GM23338 (cell line): ENCODE results near the gene LRP10. TPM values are rescaled to one million over a fixed set of nuclear protein-coding genes. Genes with fewer than 3 reads are reported as not detected.

Experiments
- ATAC-seq: fragments of 200-7000 bp; cut with Tn5 transposase; 3 replicates; pipeline ENCODE4 v1.9.1; 2020
- DNase-seq: peaks from one replicate; pipeline ENCODE4 v3.0.0-alpha.2; 2015; ENCODE audit warnings: low spot score
- H2AFZ ChIP-seq: fragments of 200-600 bp; sonication (generic); 2 replicates; pipeline ENCODE4 v1.8.0; 2016; ENCODE audit warnings: antibody characterized with exemption, mild to moderate bottlenecking, moderate library complexity
- H3F3A ChIP-seq: fragments of 200-600 bp; sonication (generic); replicated peaks from 2 replicates; pipeline ENCODE4 v1.8.0; 2017; ENCODE audit warnings: antibody characterized with exemption, mixed run types, low read depth
- H3K27ac ChIP-seq: fragments of 200-600 bp; sonication (generic); 2 replicates; pipeline ENCODE4 v1.6.1; 2016; ENCODE audit warnings: low read depth
- H3K27me3 ChIP-seq: fragments of 200-600 bp; sonication (generic); 2 replicates; pipeline ENCODE4 v1.8.0; 2016; ENCODE audit warnings: mild to moderate bottlenecking, mixed run types, moderate library complexity; ENCODE audit not compliant: insufficient read depth
- H3K36me3 ChIP-seq: fragments of 200-600 bp; sonication (generic); 2 replicates; pipeline ENCODE4 v1.8.0; 2016; ENCODE audit warnings: mild to moderate bottlenecking; ENCODE audit not compliant: insufficient read depth
- H3K4me1 ChIP-seq: fragments of 200-600 bp; sonication (generic); 2 replicates; pipeline ENCODE4 v1.8.0; 2016; ENCODE audit warnings: mild to moderate bottlenecking, moderate library complexity; ENCODE audit not compliant: insufficient read depth
- H3K4me2 ChIP-seq: fragments of 200-600 bp; sonication (generic); 2 replicates; pipeline ENCODE4 v1.7.1; 2017; ENCODE audit warnings: mixed run types
- H3K4me3 ChIP-seq: fragments of 200-600 bp; sonication (generic); 2 replicates; pipeline ENCODE4 v1.6.1; 2016; ENCODE audit warnings: mixed run types
- H3K79me2 ChIP-seq: fragments of 200-600 bp; sonication (generic); replicated peaks from 2 replicates; pipeline ENCODE4 v1.8.0; 2017; ENCODE audit warnings: mild to moderate bottlenecking; ENCODE audit not compliant: insufficient read depth
- H3K9me2 ChIP-seq: fragments of 200-600 bp; sonication (generic); 2 replicates; pipeline ENCODE4 v1.8.0; 2017; ENCODE audit not compliant: insufficient read depth
- H4K20me1 ChIP-seq: fragments of 200-600 bp; sonication (generic); replicated peaks from 2 replicates; pipeline ENCODE4 v1.8.0; 2017; ENCODE audit warnings: mild to moderate bottlenecking; ENCODE audit not compliant: insufficient read depth
- H3K27ac Mint-ChIP-seq: 2 replicates; pipeline ENCODE4 v1.8.0; 2020; ENCODE audit warnings: inconsistent platforms, mild to moderate bottlenecking, moderate library complexity, mixed read lengths
- H3K27me3 Mint-ChIP-seq: 3 replicates; pipeline ENCODE4 v1.8.0; 2022; ENCODE audit warnings: low read depth, mild to moderate bottlenecking, moderate library complexity, mixed read lengths, inconsistent platforms; ENCODE audit not compliant: insufficient read depth, poor library complexity
- H3K36me3 Mint-ChIP-seq: 3 replicates; pipeline ENCODE4 v1.8.0; 2021; ENCODE audit warnings: low read depth, mild to moderate bottlenecking, inconsistent platforms, moderate library complexity, mixed read lengths
- H3K4me1 Mint-ChIP-seq: 3 replicates; pipeline ENCODE4 v1.8.0; 2020; ENCODE audit warnings: mild to moderate bottlenecking, inconsistent platforms, mixed read lengths
- H3K4me3 Mint-ChIP-seq: 3 replicates; pipeline ENCODE4 v1.8.0; 2021; ENCODE audit warnings: moderate library complexity, mild to moderate bottlenecking, inconsistent platforms, mixed read lengths
- H3K9me3 Mint-ChIP-seq: 3 replicates; pipeline ENCODE4 v1.8.0; 2020; ENCODE audit warnings: moderate library complexity, mild to moderate bottlenecking, inconsistent platforms, mixed read lengths
- CREB1 ChIP-seq: fragments of 250-450 bp; sonication (Bioruptor Pico); IDR thresholded peaks from 2 replicates; pipeline ENCODE4 v1.5.0; 2020; ENCODE audit warnings: low read depth, mild to moderate bottlenecking, moderate library complexity
- ETS1 ChIP-seq: IDR thresholded peaks from 2 replicates; pipeline ENCODE4 v1.6.1; 2016; ENCODE audit warnings: antibody characterized with exemption
- EZH2 ChIP-seq: fragments of 200-600 bp; sonication (generic); IDR thresholded peaks from one replicate; pipeline ENCODE4 v1.8.0; 2017; ENCODE audit warnings: antibody characterized with exemption, mild to moderate bottlenecking, low read depth; ENCODE audit not compliant: unreplicated experiment
- NANOG ChIP-seq: IDR thresholded peaks from 2 replicates; pipeline ENCODE4 v1.6.1; 2016; ENCODE audit warnings: antibody characterized with exemption, borderline replicate concordance
- REST ChIP-seq: IDR thresholded peaks from one replicate; pipeline ENCODE4 v1.6.1; 2018; ENCODE audit warnings: antibody characterized with exemption; ENCODE audit not compliant: unreplicated experiment
- STAT1 ChIP-seq: IDR thresholded peaks from one replicate; pipeline ENCODE4 v1.6.1; 2016; ENCODE audit warnings: antibody characterized with exemption; ENCODE audit not compliant: unreplicated experiment
- ZNF114 ChIP-seq: fragments of 250-450 bp; sonication (Bioruptor Pico); IDR thresholded peaks from 2 replicates; pipeline ENCODE4 v1.5.0; 2020; ENCODE audit warnings: mild to moderate bottlenecking, moderate library complexity
- ZNF331 ChIP-seq: fragments of 250-450 bp; sonication (Bioruptor Pico); IDR thresholded peaks from 2 replicates; pipeline ENCODE4 v1.5.0; 2020; ENCODE audit warnings: low read depth, mild to moderate bottlenecking, moderate library complexity
- polyA plus RNA-seq: library from polyadenylated mRNA; unstranded; fragments of >200 nt; fragmentation: Nextera tagmentation; extraction: Ambion mirVana; gene quantifications from 2 replicates; pipeline ENCODE4 v1.2.1, GENCODE V29; 2016
- total RNA-seq: library from RNA; depleted of rRNA; stranded (reverse); fragments of >200 nt; shearing (Covaris generic); gene quantifications from 2 replicates; pipeline ENCODE4 v1.2.3, GENCODE V29; 2014
- TF ChIP-seq, protein P1 (sequence below): fragments of 250-450 bp; sonication (Bioruptor Pico); IDR thresholded peaks from 2 replicates; pipeline ENCODE4 v1.5.0; 2020; ENCODE audit warnings: mild to moderate bottlenecking, moderate library complexity

LRP10 gene
- total and polyA plus RNA-seq, 2 experiments from 2014 or later = 6.4 to 18.1 TPM

- Histone ChIP-seq H3K4me2 (no peak overlapping the region), H3K4me3 (no peak overlapping the region), H3F3A (peaks cover 12% of the 10 kb centered on the region), H2AFZ (no peak overlapping the region), H3K4me1 (peaks cover 19% of the 10 kb centered on the region), H3K36me3 (no peaks in the 10 kb centered on the region; the same call in 1 of the 2 replicates), H3K9me2 (no peaks in the 10 kb centered on the region), H3K79me2 (no peaks in the 10 kb centered on the region), H3K27ac (no peak overlapping the region), H3K27me3 (no peaks in the 10 kb centered on the region), H4K20me1 (no peaks in the 10 kb centered on the region)
- H3K27ac Mint-ChIP-seq = no peak overlapping the region
- no peak overlapping the region for H3K4me3 Mint-ChIP-seq
- DNase-seq = no peak
- peaks cover 10% of the 10 kb centered on the region for H3K27me3 Mint-ChIP-seq
- H3K36me3 Mint-ChIP-seq = peaks cover 49% of the 10 kb centered on the region
- no peaks in the 10 kb centered on the region for H3K9me3 Mint-ChIP-seq
- TF ChIP-seq ZNF114 (no peak), EZH2 (no peak), ZNF331 (no peak), CREB1 (CRISPR knock-in tag) (no peak), REST (no peak), NANOG (no peak), STAT1 (no peak), ETS1 (no peak)
- TF ChIP-seq, protein P1, sequence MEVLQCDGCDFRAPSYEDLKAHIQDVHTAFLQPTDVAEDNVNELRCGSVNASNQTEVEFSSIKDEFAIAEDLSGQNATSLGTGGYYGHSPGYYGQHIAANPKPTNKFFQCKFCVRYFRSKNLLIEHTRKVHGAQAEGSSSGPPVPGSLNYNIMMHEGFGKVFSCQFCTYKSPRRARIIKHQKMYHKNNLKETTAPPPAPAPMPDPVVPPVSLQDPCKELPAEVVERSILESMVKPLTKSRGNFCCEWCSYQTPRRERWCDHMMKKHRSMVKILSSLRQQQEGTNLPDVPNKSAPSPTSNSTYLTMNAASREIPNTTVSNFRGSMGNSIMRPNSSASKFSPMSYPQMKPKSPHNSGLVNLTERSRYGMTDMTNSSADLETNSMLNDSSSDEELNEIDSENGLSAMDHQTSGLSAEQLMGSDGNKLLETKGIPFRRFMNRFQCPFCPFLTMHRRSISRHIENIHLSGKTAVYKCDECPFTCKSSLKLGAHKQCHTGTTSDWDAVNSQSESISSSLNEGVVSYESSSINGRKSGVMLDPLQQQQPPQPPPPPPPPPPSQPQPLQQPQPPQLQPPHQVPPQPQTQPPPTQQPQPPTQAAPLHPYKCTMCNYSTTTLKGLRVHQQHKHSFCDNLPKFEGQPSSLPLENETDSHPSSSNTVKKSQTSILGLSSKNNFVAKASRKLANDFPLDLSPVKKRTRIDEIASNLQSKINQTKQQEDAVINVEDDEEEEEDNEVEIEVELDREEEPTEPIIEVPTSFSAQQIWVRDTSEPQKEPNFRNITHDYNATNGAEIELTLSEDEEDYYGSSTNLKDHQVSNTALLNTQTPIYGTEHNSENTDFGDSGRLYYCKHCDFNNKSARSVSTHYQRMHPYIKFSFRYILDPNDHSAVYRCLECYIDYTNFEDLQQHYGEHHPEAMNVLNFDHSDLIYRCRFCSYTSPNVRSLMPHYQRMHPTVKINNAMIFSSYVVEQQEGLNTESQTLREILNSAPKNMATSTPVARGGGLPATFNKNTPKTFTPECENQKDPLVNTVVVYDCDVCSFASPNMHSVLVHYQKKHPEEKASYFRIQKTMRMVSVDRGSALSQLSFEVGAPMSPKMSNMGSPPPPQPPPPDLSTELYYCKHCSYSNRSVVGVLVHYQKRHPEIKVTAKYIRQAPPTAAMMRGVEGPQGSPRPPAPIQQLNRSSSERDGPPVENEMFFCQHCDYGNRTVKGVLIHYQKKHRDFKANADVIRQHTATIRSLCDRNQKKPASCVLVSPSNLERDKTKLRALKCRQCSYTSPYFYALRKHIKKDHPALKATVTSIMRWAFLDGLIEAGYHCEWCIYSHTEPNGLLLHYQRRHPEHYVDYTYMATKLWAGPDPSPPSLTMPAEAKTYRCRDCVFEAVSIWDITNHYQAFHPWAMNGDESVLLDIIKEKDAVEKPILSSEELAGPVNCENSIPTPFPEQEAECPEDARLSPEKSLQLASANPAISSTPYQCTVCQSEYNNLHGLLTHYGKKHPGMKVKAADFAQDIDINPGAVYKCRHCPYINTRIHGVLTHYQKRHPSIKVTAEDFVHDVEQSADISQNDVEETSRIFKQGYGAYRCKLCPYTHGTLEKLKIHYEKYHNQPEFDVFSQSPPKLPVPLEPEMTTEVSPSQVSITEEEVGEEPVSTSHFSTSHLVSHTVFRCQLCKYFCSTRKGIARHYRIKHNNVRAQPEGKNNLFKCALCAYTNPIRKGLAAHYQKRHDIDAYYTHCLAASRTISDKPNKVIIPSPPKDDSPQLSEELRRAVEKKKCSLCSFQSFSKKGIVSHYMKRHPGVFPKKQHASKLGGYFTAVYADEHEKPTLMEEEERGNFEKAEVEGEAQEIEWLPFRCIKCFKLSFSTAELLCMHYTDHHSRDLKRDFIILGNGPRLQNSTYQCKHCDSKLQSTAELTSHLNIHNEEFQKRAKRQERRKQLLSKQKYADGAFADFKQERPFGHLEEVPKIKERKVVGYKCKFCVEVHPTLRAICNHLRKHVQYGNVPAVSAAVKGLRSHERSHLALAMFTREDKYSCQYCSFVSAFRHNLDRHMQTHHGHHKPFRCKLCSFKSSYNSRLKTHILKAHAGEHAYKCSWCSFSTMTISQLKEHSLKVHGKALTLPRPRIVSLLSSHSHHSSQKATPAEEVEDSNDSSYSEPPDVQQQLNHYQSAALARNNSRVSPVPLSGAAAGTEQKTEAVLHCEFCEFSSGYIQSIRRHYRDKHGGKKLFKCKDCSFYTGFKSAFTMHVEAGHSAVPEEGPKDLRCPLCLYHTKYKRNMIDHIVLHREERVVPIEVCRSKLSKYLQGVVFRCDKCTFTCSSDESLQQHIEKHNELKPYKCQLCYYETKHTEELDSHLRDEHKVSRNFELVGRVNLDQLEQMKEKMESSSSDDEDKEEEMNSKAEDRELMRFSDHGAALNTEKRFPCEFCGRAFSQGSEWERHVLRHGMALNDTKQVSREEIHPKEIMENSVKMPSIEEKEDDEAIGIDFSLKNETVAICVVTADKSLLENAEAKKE = no peak
- H3K4me1 Mint-ChIP-seq = peaks cover 27% of the 10 kb centered on the region
- no peak for ATAC-seq
Measured at GRCh38 chr14:22845103-22845394, 26.5 kb upstream of the LRP10 start.
